Peyer's patch (tissue), 4 donors: ENCODE measurements around the gene EFCAB7.

ENCODE experiments used
- POLR2A ChIP-seq, 2 donors: fragments of 450-650 bp; IDR thresholded peaks; one replicate each; pipeline ENCODE4 v1.5.1; 2017; ENCODE audit warnings: antibody characterized with exemption in 2 of 2, mild to moderate bottlenecking in 2 of 2, moderate library complexity in 2 of 2
- TF ChIP-seq, protein P1 (sequence below), 6 experiments: fragments of 450-650 bp in 4 of 6; fragments of 200-600 bp in 2 of 6; sonication (generic) in 1 of 6; IDR thresholded peaks; one replicate each; pipeline ENCODE4 v1.5.1; 2017 to 2019; ENCODE audit warnings: antibody characterized with exemption in 6 of 6, mild to moderate bottlenecking in 3 of 6, moderate library complexity in 1 of 6

DNA sequence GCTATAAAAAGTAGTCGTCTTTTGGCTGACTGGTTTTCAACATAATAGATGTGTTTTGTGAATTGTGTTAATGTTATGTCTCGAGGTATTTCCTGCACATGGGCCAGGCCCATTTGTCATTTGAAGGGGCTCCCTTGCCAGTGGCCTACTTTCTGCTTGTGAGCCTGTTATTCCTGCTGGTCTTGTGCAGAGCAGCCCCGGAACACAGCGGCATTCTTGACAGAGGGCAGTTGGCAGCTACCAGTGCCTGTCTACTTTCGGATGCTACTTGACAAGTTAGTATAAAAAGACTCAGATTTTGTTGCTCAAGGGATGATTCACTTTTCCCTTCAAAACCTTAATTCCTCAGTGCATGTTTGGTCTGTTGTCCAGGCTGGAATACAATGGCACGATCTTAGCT, 98.4 kb downstream of the EFCAB7 start:
- TF ChIP-seq POLR2A (IDR thresholded peaks at IDR 0.05), result no peak
- TF ChIP-seq, protein P1, sequence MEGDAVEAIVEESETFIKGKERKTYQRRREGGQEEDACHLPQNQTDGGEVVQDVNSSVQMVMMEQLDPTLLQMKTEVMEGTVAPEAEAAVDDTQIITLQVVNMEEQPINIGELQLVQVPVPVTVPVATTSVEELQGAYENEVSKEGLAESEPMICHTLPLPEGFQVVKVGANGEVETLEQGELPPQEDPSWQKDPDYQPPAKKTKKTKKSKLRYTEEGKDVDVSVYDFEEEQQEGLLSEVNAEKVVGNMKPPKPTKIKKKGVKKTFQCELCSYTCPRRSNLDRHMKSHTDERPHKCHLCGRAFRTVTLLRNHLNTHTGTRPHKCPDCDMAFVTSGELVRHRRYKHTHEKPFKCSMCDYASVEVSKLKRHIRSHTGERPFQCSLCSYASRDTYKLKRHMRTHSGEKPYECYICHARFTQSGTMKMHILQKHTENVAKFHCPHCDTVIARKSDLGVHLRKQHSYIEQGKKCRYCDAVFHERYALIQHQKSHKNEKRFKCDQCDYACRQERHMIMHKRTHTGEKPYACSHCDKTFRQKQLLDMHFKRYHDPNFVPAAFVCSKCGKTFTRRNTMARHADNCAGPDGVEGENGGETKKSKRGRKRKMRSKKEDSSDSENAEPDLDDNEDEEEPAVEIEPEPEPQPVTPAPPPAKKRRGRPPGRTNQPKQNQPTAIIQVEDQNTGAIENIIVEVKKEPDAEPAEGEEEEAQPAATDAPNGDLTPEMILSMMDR (IDR thresholded peaks at IDR 0.05), result no peak
